Naive B cell (primary cell): Measurements from ENCODE around the gene ZFPL1. TPM values are rescaled to one million over a fixed set of nuclear protein-coding genes. Genes with fewer than 3 reads are reported as not detected.
A peak's percentile ranks its signal among the peaks of the same experiment; 100 is the strongest.

Experiments used
- ATAC-seq, 2 donors: fragments of 150-1000 bp; cut with Tn5 transposase; 2 replicates each; pipeline ENCODE4 v1.10.0; 2021; ENCODE audit warnings: low read depth in 2 of 2, mild to moderate bottlenecking in 2 of 2, moderate library complexity in 2 of 2
- DNase-seq: peaks from one replicate; pipeline ENCODE4 v3.0.0; 2022
- H3K27ac Mint-ChIP-seq, 6 donors: one replicate each; pipeline ENCODE4 v1.8.0; 2020 to 2022; ENCODE audit warnings: mild to moderate bottlenecking in 6 of 6, mixed read lengths in 6 of 6, moderate library complexity in 5 of 6, inconsistent platforms in 2 of 6
- H3K27me3 Mint-ChIP-seq, 3 donors: one replicate each; pipeline ENCODE4 v1.8.0; 2021 to 2022; ENCODE audit warnings: mixed read lengths in 3 of 3, mild to moderate bottlenecking in 1 of 3
- H3K36me3 Mint-ChIP-seq, 2 donors: one replicate each; pipeline ENCODE4 v1.8.0; 2020 to 2022; ENCODE audit warnings: mixed read lengths in 2 of 2, inconsistent platforms in 1 of 2, mild to moderate bottlenecking in 1 of 2
- H3K4me1 Mint-ChIP-seq, 3 donors: one replicate each; pipeline ENCODE4 v1.8.0; 2020 to 2022; ENCODE audit warnings: mixed read lengths in 3 of 3, inconsistent platforms in 1 of 3, mild to moderate bottlenecking in 1 of 3, moderate library complexity in 1 of 3
- H3K4me3 Mint-ChIP-seq, 8 donors: one replicate each; pipeline ENCODE4 v1.8.0; 2020 to 2022; ENCODE audit warnings: mild to moderate bottlenecking in 8 of 8, mixed read lengths in 8 of 8, moderate library complexity in 8 of 8, inconsistent platforms in 2 of 8
- H3K9me3 Mint-ChIP-seq, 7 donors: one replicate each; pipeline ENCODE4 v1.8.0; 2020 to 2022; ENCODE audit warnings: mixed read lengths in 7 of 7, mild to moderate bottlenecking in 5 of 7, inconsistent platforms in 2 of 7, moderate library complexity in 1 of 7
- polyA plus RNA-seq, 6 donors: library from polyadenylated mRNA; unstranded; fragments of 300-500 nt; fragmentation: Illumina TruSeq; gene quantifications; one replicate each; pipeline ENCODE4 v1.2.3, GENCODE V29; 2021; ENCODE audit warnings: low read depth in 6 of 6

The ZFPL1 gene
- polyA plus RNA-seq, 6 donors from 2014 or later, result 30.0 to 37.4 (median 35.0) TPM

GRCh38 chr11:65126624-65127274 lies 42.7 kb downstream of the ZFPL1 start:
- Mint-ChIP-seq H3K4me3 (peak overlapping the region in 2 of 8 donors; percentile 25 to 47), H3K9me3 (no peaks in the 10 kb centered on the region), H3K27me3 (no peaks in the 10 kb centered on the region), H3K27ac (peak overlapping the region in 1 of 6 donors; percentile 95), H3K4me1 (peaks cover 33 to 59% (median 54%) of the 10 kb centered on the region in 3 donors), H3K36me3 (peaks cover 0 to 5% of the 10 kb centered on the region in 2 donors)
- ATAC-seq, result no peak
- no peak for DNase-seq

- H3K9me3 Mint-ChIP-seq, result no peaks in the 10 kb centered on the region
- no peaks in the 10 kb centered on the region for H3K27me3 Mint-ChIP-seq
- H3K36me3 Mint-ChIP-seq, result peaks cover 1 to 8% of the 10 kb centered on the region in 2 donors
- peaks cover 34 to 59% (median 54%) of the 10 kb centered on the region in 3 donors for H3K4me1 Mint-ChIP-seq
- H3K4me3 Mint-ChIP-seq, result peak overlapping the region in 1 of 8 donors; percentile 21
- ATAC-seq, result no peak
- H3K27ac Mint-ChIP-seq, result no peak overlapping the region
- DNase-seq, result no peak
These were observed 43.6 kb downstream of the ZFPL1 start for GRCh38 chr11:65127473-65128181.

- Mint-ChIP-seq H3K4me1 (peaks cover 39 to 59% (median 57%) of the 10 kb centered on the region in 3 donors), H3K27ac (peak overlapping the region in 1 of 6 donors; percentile 90), H3K27me3 (no peaks in the 10 kb centered on the region), H3K9me3 (no peaks in the 10 kb centered on the region), H3K4me3 (peak overlapping the region in 1 of 8 donors; percentile 15), H3K36me3 (peaks cover 6 to 16% of the 10 kb centered on the region in 2 donors)
- ATAC-seq, result no peak
- no peak for DNase-seq
These were observed 44.4 kb downstream of the ZFPL1 start for GRCh38 chr11:65128182-65129145.

GRCh38 chr11:65129649-65130441 lies 45.8 kb downstream of the ZFPL1 start:
- peak overlapping the region; percentile 62 to 97 (median 82) for H3K4me3 Mint-ChIP-seq
- H3K27me3 Mint-ChIP-seq, result no peaks in the 10 kb centered on the region
- peaks cover 40 to 61% (median 47%) of the 10 kb centered on the region in 3 donors for H3K4me1 Mint-ChIP-seq
- ATAC-seq, result peak; percentile 15 to 19
- peaks cover 6 to 27% of the 10 kb centered on the region in 2 donors for H3K36me3 Mint-ChIP-seq
- peak; percentile 44 for DNase-seq
- H3K27ac Mint-ChIP-seq, result peak overlapping the region in 5 of 6 donors; percentile 60 to 97 (median 90)
- H3K9me3 Mint-ChIP-seq, result no peaks in the 10 kb centered on the region

GRCh38 chr11:65130631-65131416 lies 46.8 kb downstream of the ZFPL1 start:
- H3K9me3 Mint-ChIP-seq, result no peaks in the 10 kb centered on the region
- no peaks in the 10 kb centered on the region for H3K27me3 Mint-ChIP-seq
- peaks cover 45 to 71% (median 55%) of the 10 kb centered on the region in 3 donors for H3K4me1 Mint-ChIP-seq
- peak overlapping the region in 5 of 6 donors; percentile 66 to 100 (median 95) for H3K27ac Mint-ChIP-seq
- DNase-seq, result no peak
- no peak for ATAC-seq
- peaks cover 6 to 27% of the 10 kb centered on the region in 2 donors for H3K36me3 Mint-ChIP-seq
- H3K4me3 Mint-ChIP-seq, result peak overlapping the region; percentile 91 to 100 (median 99)

GRCh38 chr11:65131417-65131776 lies 47.4 kb downstream of the ZFPL1 start:
- no peak for DNase-seq
- Mint-ChIP-seq H3K36me3 (peaks cover 6 to 27% of the 10 kb centered on the region in 2 donors), H3K4me1 (peaks cover 50 to 75% (median 61%) of the 10 kb centered on the region in 3 donors), H3K27me3 (no peaks in the 10 kb centered on the region), H3K27ac (peak overlapping the region in 4 of 6 donors; percentile 95 to 100 (median 98)), H3K4me3 (peak overlapping the region; percentile 91 to 100 (median 99)), H3K9me3 (no peaks in the 10 kb centered on the region)
- ATAC-seq, result no peak

- no peak for DNase-seq
- H3K27me3 Mint-ChIP-seq, result no peaks in the 10 kb centered on the region
- H3K9me3 Mint-ChIP-seq, result no peaks in the 10 kb centered on the region
- peaks cover 6 to 27% of the 10 kb centered on the region in 2 donors for H3K36me3 Mint-ChIP-seq
- ATAC-seq, result no peak
- H3K4me3 Mint-ChIP-seq, result peak overlapping the region; percentile 91 to 100 (median 99)
- peak overlapping the region; percentile 97 to 100 (median 99) for H3K27ac Mint-ChIP-seq
- H3K4me1 Mint-ChIP-seq, result peaks cover 54 to 74% (median 64%) of the 10 kb centered on the region in 3 donors
These were observed 47.8 kb downstream of the ZFPL1 start for GRCh38 chr11:65131895-65132237.

- ATAC-seq, result peak; percentile 55 to 57
- Mint-ChIP-seq H3K4me3 (peak overlapping the region; percentile 91 to 100 (median 99)), H3K4me1 (peaks cover 56 to 74% (median 68%) of the 10 kb centered on the region in 3 donors), H3K9me3 (no peaks in the 10 kb centered on the region), H3K27me3 (no peaks in the 10 kb centered on the region), H3K36me3 (peaks cover 6 to 27% of the 10 kb centered on the region in 2 donors), H3K27ac (peak overlapping the region; percentile 97 to 100 (median 99))
- DNase-seq, result peak; percentile 83
These were observed 48.4 kb downstream of the ZFPL1 start for GRCh38 chr11:65132238-65132987.

- H3K4me1 Mint-ChIP-seq, result peaks cover 55 to 77% (median 71%) of the 10 kb centered on the region in 3 donors
These were observed 49.1 kb downstream of the ZFPL1 start for GRCh38 chr11:65132988-65133700.

GRCh38 chr11:65133724-65134123 lies 49.7 kb downstream of the ZFPL1 start:
- no peak for ATAC-seq
- DNase-seq, result no peak
- H3K9me3 Mint-ChIP-seq, result no peaks in the 10 kb centered on the region
- H3K27me3 Mint-ChIP-seq, result no peaks in the 10 kb centered on the region
- peak overlapping the region; percentile 91 to 100 (median 99) for H3K4me3 Mint-ChIP-seq
- H3K4me1 Mint-ChIP-seq, result peaks cover 55 to 72% (median 71%) of the 10 kb centered on the region in 3 donors
- peak overlapping the region; percentile 97 to 100 (median 99) for H3K27ac Mint-ChIP-seq
- peaks cover 6 to 27% of the 10 kb centered on the region in 2 donors for H3K36me3 Mint-ChIP-seq

More at GRCh38 chr11:65132988-65133700, 49.1 kb downstream of the ZFPL1 start:
- Mint-ChIP-seq H3K27me3 (no peaks in the 10 kb centered on the region), H3K4me3 (peak overlapping the region; percentile 91 to 100 (median 99)), H3K9me3 (no peaks in the 10 kb centered on the region), H3K27ac (peak overlapping the region; percentile 97 to 100 (median 99)), H3K36me3 (peaks cover 6 to 27% of the 10 kb centered on the region in 2 donors)
- ATAC-seq (no peak), DNase-seq (peak; percentile 68)
